ENCODE results near the gene SEMA3A.

DNA sequence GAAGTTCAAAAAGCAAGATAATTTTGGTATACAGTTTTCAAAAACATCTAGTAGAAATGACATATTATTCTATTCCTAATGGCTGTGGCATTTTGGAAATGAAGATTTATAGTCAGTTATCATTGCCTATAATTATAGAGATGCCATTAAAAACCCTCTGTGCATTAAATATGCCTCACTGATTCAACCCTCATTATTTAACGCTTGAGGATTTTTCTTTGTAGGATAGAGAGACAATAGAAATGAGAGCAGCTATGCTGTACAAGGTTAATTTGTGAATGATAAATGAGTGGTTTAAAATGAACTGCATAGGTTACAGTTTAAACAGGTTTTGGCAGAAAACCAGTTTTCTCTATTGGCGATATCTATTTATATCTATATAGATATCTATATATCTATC lies 32.2 kb upstream of the SEMA3A start:
- TF ChIP-seq, protein P1, sequence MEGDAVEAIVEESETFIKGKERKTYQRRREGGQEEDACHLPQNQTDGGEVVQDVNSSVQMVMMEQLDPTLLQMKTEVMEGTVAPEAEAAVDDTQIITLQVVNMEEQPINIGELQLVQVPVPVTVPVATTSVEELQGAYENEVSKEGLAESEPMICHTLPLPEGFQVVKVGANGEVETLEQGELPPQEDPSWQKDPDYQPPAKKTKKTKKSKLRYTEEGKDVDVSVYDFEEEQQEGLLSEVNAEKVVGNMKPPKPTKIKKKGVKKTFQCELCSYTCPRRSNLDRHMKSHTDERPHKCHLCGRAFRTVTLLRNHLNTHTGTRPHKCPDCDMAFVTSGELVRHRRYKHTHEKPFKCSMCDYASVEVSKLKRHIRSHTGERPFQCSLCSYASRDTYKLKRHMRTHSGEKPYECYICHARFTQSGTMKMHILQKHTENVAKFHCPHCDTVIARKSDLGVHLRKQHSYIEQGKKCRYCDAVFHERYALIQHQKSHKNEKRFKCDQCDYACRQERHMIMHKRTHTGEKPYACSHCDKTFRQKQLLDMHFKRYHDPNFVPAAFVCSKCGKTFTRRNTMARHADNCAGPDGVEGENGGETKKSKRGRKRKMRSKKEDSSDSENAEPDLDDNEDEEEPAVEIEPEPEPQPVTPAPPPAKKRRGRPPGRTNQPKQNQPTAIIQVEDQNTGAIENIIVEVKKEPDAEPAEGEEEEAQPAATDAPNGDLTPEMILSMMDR (IDR thresholded peaks at IDR 0.05), result no peak
- TF ChIP-seq TCF7L2 (IDR thresholded peaks at IDR 0.05; ENCODE audit: low read depth, low read length), result no peak
- no peak for TF ChIP-seq REST (IDR thresholded peaks at IDR 0.05; ENCODE audit: insufficient read depth in 1 of 2, low read depth in 2 of 2, low read length in 1 of 2)
- TF ChIP-seq POLR2AphosphoS5 (IDR thresholded peaks at IDR 0.05; ENCODE audit: low read depth, low read length), result no peak
- TF ChIP-seq SIN3A (IDR thresholded peaks at IDR 0.05; ENCODE audit: borderline replicate concordance, insufficient read depth, low read depth, low read length), result no peak

Data from Panc1 (cell line).